ENCODE measurements around the gene PPIP5K2.
A peak's percentile ranks its signal among the peaks of the same experiment; 100 is the strongest.
"Not testable (repeated sequence)": the region's sequence is repeated elsewhere in the genome, so short reads cannot be mapped to it uniquely, and the experiment has no call there.

The PPIP5K2 gene

GRCh38 chr5:103126557-103126956 lies 6.5 kb downstream of the PPIP5K2 start:
- no peak for DNase-seq

DNA sequence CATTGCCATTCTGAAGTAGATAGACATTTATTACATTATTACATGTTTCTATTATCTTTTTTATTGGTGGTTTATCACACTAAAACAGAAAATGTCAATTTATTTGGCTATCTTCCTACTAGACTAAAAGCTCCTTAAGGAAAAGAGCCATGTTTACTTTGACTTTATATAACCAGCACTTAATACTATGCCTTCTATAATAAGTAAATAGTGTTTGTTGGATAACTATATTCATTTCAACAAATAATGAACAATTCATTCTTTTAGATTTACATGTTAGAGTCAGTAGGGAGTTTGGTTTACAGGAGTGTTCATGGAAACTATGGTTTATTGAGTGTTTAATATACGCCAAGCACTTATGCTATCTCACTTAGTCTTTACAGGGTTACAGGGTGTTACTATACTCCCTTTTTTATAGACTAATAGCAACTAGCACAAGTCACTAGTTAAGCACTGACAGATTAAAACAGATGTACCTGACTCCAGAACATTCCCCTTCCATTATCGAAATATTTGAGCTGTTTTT lies 7.3 kb downstream of the PPIP5K2 start:
- DNase-seq: no peak

DNA sequence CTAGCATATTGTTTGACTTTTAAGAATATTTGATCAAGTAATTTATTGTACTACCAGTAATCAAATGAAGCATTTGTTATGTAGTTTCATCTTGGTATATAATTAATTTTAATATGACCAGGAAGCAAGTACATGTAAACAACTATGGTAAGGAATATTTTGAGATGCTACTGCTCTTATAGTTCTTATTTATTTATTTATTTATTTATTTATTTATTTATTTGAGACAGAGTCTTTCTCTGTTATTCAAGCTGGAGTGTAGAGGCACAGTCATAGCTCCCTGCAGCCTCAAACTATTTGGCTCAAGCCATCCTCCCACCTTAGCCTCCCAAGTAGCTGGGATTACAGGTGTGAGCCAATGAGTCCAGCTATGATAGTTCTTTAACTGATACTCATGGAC lies 8.1 kb downstream of the PPIP5K2 start:
- DNase-seq: no peak

DNA sequence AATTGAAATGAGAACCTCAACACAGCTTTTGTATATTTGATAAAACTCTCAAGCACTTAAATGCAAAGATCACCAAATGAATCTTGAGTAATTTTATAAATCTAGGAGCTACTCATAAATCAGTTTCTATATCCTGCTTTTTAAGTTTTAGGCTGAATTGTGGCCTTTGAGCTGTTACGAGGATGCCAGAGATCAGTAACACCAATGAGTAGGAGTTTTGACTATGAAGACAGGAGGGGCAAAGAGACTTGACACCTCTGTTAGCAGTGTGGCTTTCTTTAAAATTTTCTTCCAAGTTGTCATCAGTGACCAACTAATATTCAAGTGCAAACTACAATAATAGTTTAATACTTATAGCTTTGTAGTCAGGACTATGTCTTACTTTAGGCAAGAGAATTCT lies 12.6 kb downstream of the PPIP5K2 start:
- no peak for DNase-seq

GRCh38 chr5:103133231-103133630 lies 13.1 kb downstream of the PPIP5K2 start:
- no peak for DNase-seq

DNA sequence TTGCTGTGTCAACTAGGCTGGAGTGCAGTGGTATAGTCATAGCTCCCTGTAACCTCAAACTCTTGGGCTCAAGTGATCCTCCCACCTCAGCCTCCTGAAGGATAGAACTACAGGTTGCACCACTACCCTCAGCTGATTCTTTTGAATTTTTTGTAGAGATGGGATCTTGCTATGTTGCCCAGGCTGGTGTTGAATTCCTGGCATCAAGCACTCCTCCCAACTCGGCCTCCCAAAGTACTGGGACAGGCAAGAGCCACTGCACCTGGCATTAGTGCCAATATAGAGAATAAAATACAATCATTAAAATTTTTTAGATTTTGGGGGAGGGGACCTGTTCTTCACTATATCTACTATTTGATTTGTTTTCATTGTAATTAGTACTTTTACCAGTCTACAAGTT lies 15.4 kb downstream of the PPIP5K2 start:
- no peak for DNase-seq

GRCh38 chr5:103138202-103138690 lies 18.1 kb downstream of the PPIP5K2 start:
- DNase-seq: no peak

DNA sequence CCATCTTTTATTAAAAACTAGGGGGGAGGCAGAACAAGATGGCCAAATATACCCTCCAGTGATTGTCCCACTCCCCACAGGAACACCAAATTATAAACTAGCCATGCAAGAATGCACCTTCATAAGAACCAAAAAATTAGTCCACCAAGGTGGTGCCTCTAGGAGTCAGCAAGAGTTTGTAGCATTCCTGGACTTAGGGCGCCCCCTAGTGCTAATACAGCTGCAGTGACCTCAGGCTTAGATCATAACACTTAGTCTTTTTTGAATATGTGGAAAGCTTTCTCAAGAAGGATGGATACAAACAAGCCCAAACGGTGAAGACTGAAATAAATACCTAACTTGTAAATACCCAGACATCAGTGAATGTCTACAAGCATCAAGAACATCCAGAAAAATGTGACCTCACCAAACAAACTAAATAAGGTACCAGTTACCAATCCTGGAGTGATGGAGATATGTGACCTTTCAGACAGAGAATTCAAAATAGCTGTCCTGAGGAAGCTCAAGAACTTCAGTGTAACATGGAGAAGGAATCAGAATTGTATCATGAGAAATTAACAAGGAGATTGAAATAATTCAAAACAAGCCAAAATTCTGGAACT lies 19.3 kb downstream of the PPIP5K2 start:
- peak; percentile 11 to 78 (median 72) for DNase-seq

DNA sequence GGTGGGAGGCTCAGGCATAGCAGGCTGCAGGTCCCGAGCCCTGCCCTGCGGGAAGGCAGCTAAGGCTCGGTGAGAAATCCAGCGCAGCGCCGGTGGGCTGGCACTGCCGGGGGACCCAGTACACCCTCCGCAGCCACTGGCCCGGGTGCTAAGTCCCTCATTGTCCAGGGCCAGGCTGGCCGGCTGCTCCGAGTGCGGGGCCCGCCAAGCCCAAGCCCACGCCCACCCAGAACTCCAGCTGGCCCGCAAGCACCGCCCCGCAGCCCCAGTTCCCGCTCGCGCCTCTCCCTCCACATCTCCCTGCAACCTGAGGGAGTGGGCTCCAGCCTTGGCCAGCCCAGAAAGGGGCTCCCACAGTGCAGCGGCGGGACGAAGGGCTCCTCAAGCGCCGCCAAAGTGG lies 22.0 kb downstream of the PPIP5K2 start:
- DNase-seq: not testable (repeated sequence)

GRCh38 chr5:103145196-103145595 lies 25.1 kb downstream of the PPIP5K2 start:
- DNase-seq: no peak

GRCh38 chr5:103148213-103148612 lies 28.1 kb downstream of the PPIP5K2 start:
- no peak for DNase-seq

- no peak for DNase-seq
These were observed 31.1 kb downstream of the PPIP5K2 start for GRCh38 chr5:103151156-103151555.

DNA sequence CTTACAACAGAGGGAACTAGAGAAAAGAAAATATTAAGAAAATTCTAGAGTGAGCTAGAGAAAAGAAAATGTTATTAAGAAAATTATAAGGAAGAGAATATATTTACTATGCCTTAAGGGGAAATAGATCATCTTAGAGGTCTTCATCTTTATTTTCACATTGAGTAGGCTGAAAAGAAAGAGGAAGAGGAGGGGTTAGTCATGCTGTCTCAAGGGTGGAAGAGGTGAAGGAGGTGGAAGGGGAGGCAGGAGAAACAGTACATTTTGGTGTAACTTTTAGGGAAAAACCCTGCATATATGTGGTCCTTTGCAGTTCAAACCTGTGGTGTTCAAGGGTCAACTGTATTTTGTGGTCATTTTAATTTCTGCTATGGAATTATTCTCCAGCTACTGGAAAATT lies 46.6 kb downstream of the PPIP5K2 start:
- DNase-seq: no peak

- no peak for DNase-seq
These were observed 54.0 kb downstream of the PPIP5K2 start for GRCh38 chr5:103174147-103174546.

DNA sequence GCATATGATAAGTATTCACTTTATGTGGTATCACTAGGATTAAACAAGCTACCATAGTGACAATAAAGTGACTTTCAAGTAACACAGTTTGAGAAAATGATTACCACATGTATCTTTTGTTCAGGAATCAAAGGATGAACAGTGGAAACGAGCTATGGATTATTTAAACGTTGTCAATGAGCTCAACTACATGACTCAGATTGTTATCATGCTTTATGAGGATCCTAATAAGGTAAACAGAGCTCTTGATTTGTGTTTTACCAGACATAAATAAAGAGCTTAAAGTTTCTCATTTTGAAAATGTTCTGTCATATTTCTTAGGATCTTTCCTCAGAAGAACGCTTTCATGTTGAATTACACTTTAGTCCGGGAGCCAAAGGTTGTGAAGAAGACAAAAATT lies 57.4 kb downstream of the PPIP5K2 start:
- no peak for DNase-seq

GRCh38 chr5:103178167-103178566 lies 58.1 kb downstream of the PPIP5K2 start:
- no peak for DNase-seq

GRCh38 chr5:103186152-103186551 lies 66.1 kb downstream of the PPIP5K2 start:
- DNase-seq: no peak

DNA sequence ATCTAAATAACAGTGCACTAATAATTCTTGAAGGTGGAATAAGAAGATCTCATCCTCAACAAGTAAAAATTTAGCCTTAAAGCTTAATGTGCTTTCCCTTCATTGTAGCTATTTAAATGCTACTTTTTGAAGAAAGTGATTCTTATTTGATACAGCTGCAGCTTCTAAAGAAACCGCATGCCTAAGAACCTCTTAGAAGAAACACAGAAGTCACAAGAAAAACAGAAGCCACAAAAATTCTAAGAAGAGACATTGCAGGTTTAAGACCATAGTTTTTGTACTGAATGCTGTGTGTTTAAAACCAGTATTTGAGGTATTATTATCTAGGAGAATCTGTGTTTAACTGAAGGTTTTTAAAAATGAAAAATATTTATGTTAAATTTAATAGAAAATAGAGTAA lies 68.3 kb downstream of the PPIP5K2 start:
- DNase-seq: no peak

DNA sequence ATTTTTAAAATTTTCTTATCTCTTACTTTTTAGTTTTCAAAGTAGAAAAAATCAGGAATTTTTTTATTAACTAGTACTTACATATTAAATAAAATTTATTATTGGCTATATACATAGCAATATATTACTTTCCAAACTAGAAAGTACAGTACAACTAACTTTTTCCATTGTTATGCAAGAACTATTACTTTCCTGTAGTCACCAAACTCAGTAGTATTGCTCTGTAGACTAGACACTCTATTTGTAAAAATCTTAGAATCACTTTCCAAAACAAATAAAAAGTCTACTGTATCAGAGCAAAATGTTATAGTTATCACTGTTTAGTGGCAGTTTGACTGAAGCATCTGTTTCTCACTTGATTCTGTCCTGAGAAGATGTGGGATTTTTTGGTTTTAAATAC lies 83.1 kb downstream of the PPIP5K2 start:
- no peak for DNase-seq

DNA sequence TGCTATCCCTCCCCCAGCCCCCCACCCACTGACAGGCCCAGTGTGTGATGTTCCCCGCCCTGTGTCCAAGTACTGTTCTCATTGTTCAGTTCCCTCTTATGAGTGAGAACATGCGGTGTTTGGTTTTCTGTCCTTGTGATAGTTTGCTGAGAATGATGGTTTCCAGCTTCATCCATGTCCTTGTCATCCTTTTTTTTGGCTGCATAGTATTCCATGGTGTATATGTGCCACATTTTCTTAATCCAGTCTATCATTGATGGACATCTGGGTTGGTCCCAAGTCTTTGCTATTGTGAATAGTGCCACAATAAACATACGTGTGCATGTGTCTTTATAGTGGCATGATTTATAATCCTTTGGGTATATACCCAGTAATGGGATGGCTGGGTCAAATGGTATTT lies 84.9 kb downstream of the PPIP5K2 start:
- DNase-seq: not testable (repeated sequence)

DNA sequence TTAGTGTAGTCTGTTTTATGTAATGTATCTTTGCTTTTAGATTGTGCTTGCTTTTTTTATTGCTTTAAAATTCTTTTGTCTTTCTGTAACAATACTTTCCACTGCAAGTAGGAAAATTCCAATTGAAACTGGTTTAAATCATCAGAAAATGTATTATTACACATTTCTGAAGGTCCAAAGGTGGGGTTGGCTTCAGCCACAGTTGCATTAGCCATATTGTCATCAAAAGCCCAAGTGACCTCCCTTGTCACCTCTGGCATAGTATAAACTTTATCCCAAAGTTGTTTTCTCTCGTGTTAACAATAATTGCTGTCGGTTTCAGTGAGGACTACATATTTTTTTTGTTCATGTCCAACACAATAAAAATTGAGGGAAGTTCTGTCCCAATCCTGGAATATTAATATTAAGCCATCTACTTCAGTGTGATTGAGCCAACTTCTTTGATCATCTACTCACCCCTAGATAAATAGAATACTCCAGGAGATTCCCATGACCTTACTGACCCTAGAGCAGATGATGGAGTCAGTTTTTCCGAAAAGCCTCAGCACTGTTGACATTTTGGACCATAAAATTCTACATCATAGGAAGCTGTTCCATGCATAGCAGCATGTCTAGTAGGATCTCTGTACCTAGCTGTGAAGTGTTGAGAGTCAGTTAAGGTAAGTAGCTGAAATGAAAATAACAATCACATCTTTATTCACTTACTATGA lies 86.0 kb downstream of the PPIP5K2 start:
- DNase-seq: no peak

- no peak for DNase-seq
These were observed 86.9 kb downstream of the PPIP5K2 start for GRCh38 chr5:103207011-103207410.

DNA sequence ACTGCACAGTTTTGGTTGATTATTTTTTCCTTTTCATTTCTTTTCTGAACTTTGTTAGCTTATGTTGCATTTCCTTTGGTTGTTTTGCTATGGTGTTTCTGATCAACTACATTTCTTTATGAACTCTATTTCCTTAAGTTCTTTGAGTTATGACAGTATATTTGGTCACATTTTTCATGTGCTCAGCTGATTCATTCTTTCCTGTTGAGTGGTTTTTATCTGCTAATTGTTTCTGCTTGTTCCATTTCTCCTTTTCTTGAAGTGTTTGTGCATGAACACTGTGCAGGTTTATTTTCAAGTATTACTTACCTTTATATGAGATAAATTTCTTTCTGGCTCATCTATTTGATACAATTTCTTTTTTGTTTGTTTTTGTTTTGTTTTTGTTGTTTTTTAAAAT lies 87.6 kb downstream of the PPIP5K2 start:
- DNase-seq: no peak

DNA sequence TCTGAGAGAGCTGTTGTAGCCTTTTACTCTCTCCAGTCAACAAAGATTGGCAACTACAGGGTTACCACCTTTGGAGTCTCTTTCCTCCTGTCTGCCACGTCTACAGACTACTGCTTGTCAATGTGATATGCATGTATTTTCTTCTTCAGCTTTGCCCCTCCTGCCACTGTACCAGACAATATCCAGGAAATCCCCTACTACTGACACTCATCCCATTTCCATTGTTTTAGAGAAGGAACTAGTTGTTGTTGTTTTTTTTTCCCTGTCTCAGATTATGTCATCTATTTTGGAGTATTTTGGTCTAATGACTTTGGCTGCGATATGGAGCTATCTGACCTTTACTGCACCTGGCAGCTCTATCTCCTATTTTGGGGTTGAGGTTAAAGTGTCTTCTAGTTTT lies 88.4 kb downstream of the PPIP5K2 start:
- DNase-seq: no peak

- DNase-seq: no peak
These were observed 89.0 kb downstream of the PPIP5K2 start for GRCh38 chr5:103209065-103209464.

All from NCI-H1417 (cell line).